Testis (tissue), 3 donors: ENCODE measurements around the gene SLC23A2. TPM values are rescaled to one million over a fixed set of nuclear protein-coding genes. Genes with fewer than 3 reads are reported as not detected.

Experiments
- DNase-seq: peaks from one replicate; pipeline ENCODE4 v3.0.0-alpha.2; 2019
- H3K27ac ChIP-seq, 2 donors: fragments of 200-600 bp; sonication (generic); one replicate each; pipeline ENCODE4 v1.5.1; 2019
- H3K27me3 ChIP-seq: fragments of 200-600 bp; sonication (generic); one replicate; pipeline ENCODE4 v1.5.1; 2019
- H3K36me3 ChIP-seq: fragments of 200-600 bp; sonication (generic); one replicate; pipeline ENCODE4 v1.5.1; 2017; ENCODE audit warnings: low read depth; ENCODE audit errors: missing control alignments
- H3K4me1 ChIP-seq: fragments of 200-600 bp; sonication (generic); one replicate; pipeline ENCODE4 v1.5.1; 2019
- H3K4me3 ChIP-seq, 2 donors: fragments of 200-600 bp; sonication (generic); one replicate each; pipeline ENCODE4 v1.5.1; 2017 to 2019
- H3K9me3 ChIP-seq: fragments of 200-600 bp; sonication (generic); one replicate; pipeline ENCODE4 v1.5.1; 2017
- CTCF ChIP-seq, 3 experiments: fragments of 450-650 bp in 2 of 3; fragments of 200-600 bp in 1 of 3; sonication (generic) in 1 of 3; IDR thresholded peaks; one replicate each; pipeline ENCODE4 v1.5.1; 2016 to 2019; ENCODE audit warnings: antibody characterized with exemption in 3 of 3, mild to moderate bottlenecking in 2 of 3, moderate library complexity in 1 of 3
- POLR2A ChIP-seq: fragments of 450-650 bp; IDR thresholded peaks from one replicate; pipeline ENCODE4 v1.6.1; 2017; ENCODE audit warnings: antibody characterized with exemption, mild to moderate bottlenecking, moderate library complexity
- WGBS, 2 donors: methylation state at CpG; one replicate each; pipeline ENCODE4 v1.1.5; 2018; 5-methylcytosine and 5-hydroxymethylcytosine counted together
- intact Hi-C: fragments of 100-400 bp; cut with DNase I; formaldehyde crosslinking; loops from one replicate; pipeline ENCODE4 v1.15.1; 2023; ENCODE audit warnings: low total_unique reads
- polyA plus RNA-seq: library from polyadenylated mRNA; stranded (reverse); fragments of 350-450 nt; fragmentation: Illumina TruSeq; extraction: RNeasy Lipid Tissue Mini Kit (QIAGEN cat#74804); gene quantifications from one replicate; pipeline ENCODE4 v1.2.3, GENCODE V29; 2014; ENCODE audit warnings: low read depth, low replicate concordance; ENCODE audit not compliant: insufficient read depth
- total RNA-seq, 2 donors: library from RNA; depleted of rRNA; stranded (reverse); fragments of >200 nt; gene quantifications; one replicate each; pipeline ENCODE4 v1.2.3, GENCODE V29; 2016

SLC23A2 gene
- total and polyA plus RNA-seq, 3 donors from 2014 or later: 23.6 to 49.3 (median 40.7) TPM

GRCh38 chr20:4901031-4901818 is 100.1 kb downstream of the SLC23A2 start:
- H3K27me3 ChIP-seq: no peaks in the 10 kb centered on the region
- no peaks in the 10 kb centered on the region for H3K36me3 ChIP-seq
- no peak for TF ChIP-seq POLR2A
- no peak for TF ChIP-seq CTCF (IDR thresholded peaks at IDR 0.05)
- 85 to 89% methylated on average over 14 of the region's 14 CpGs for WGBS, 2 donors
- H3K4me3 ChIP-seq: no peak overlapping the region
- intact Hi-C loops: no loop called here
- DNase-seq: no peak
- peaks cover 13% of the 10 kb centered on the region for H3K4me1 ChIP-seq
- H3K9me3 ChIP-seq: no peaks in the 10 kb centered on the region
- no peak overlapping the region for H3K27ac ChIP-seq

- Histone ChIP-seq H3K36me3 (no peaks in the 10 kb centered on the region), H3K27ac (no peak overlapping the region), H3K4me1 (peaks cover 19% of the 10 kb centered on the region)
These were observed 102.7 kb downstream of the SLC23A2 start for GRCh38 chr20:4898282-4899244.

GRCh38 chr20:4897600-4897999 is 103.7 kb downstream of the SLC23A2 start:
- H3K4me1 ChIP-seq: peaks cover 19% of the 10 kb centered on the region

More at GRCh38 chr20:4898282-4899244, 102.7 kb downstream of the SLC23A2 start:
- Histone ChIP-seq H3K9me3 (no peaks in the 10 kb centered on the region), H3K27me3 (no peaks in the 10 kb centered on the region), H3K4me3 (no peak overlapping the region)
- WGBS, 2 donors: 59 to 62% methylated on average over 8 to 14 of the region's 14 CpGs
- TF ChIP-seq CTCF (IDR thresholded peaks at IDR 0.05): no peak
- TF ChIP-seq POLR2A: no peak
- no peak for DNase-seq
- intact Hi-C loops: no loop called here

GRCh38 chr20:4896971-4897497 is 104.3 kb downstream of the SLC23A2 start:
- Histone ChIP-seq H3K4me1 (peaks cover 19% of the 10 kb centered on the region), H3K36me3 (no peaks in the 10 kb centered on the region), H3K4me3 (no peak overlapping the region), H3K9me3 (no peaks in the 10 kb centered on the region), H3K27ac (no peak overlapping the region), H3K27me3 (no peaks in the 10 kb centered on the region)
- 84 to 93% methylated on average over 7 to 9 of the region's 9 CpGs for WGBS, 2 donors
- no peak for DNase-seq
- TF ChIP-seq POLR2A (no peak), CTCF (IDR thresholded peaks at IDR 0.05) (no peak)
- intact Hi-C loops: no loop called here

More at GRCh38 chr20:4897600-4897999, 103.7 kb downstream of the SLC23A2 start:
- intact Hi-C loops: no loop called here
- no peaks in the 10 kb centered on the region for H3K36me3 ChIP-seq
- H3K4me3 ChIP-seq: no peak overlapping the region
- H3K9me3 ChIP-seq: no peaks in the 10 kb centered on the region
- DNase-seq: no peak
- TF ChIP-seq POLR2A (no peak), CTCF (IDR thresholded peaks at IDR 0.05) (no peak)
- WGBS, 2 donors: 78 to 89% methylated on average over 3 to 4 of the region's 4 CpGs
- no peaks in the 10 kb centered on the region for H3K27me3 ChIP-seq
- H3K27ac ChIP-seq: no peak overlapping the region
